H1 (cell line): ENCODE data around the gene CACNA1C. TPM values are rescaled to one million over a fixed set of nuclear protein-coding genes. Genes with fewer than 3 reads are reported as not detected.

Experiments
- CTCF ChIA-PET: fragments of 300-600 bp; sonication (Branson Sonifier 250); formaldehyde crosslinking; loops from one replicate; lab custom pipeline; 2021; ENCODE audit not compliant: partially characterized antibody; lab: Charles Lee
- POLR2A ChIA-PET: fragments of 300-600 bp; sonication (Branson Sonifier 250); formaldehyde crosslinking; loops from one replicate; lab custom pipeline; 2021; ENCODE audit warnings: inconsistent platforms; ENCODE audit not compliant: partially characterized antibody; lab: Charles Lee
- DNase-seq, 2 experiments: peaks; one replicate each; pipeline versions ENCODE4 v3.0.0 to v3.0.0-alpha.2; 2010 to 2022; ENCODE audit warnings: low spot score in 2 of 2, low read depth in 1 of 2, mixed read lengths in 1 of 2
- FAIRE-seq: peaks from 2 replicates; lab custom pipeline; 2011; peaks lifted over from hg19 to GRCh38; lab: Jason Lieb, UNC
- H2AFZ ChIP-seq: 2 replicates; pipeline ENCODE4 v1.8.1; 2012; ENCODE audit warnings: low read length, inconsistent platforms
- H2AK5ac ChIP-seq: 2 replicates; pipeline ENCODE4 v1.6.1; 2013; ENCODE audit warnings: low read depth, low read length
- H2BK120ac ChIP-seq: replicated peaks from 2 replicates; pipeline ENCODE3; 2013; ENCODE audit warnings: low read depth, low read length, inconsistent platforms
- H2BK12ac ChIP-seq: 2 replicates; pipeline ENCODE4 v1.6.1; 2013; ENCODE audit warnings: low read depth, low read length
- H2BK15ac ChIP-seq: 2 replicates; pipeline ENCODE4 v1.6.1; 2013; ENCODE audit warnings: low read length
- H2BK20ac ChIP-seq: 2 replicates; pipeline ENCODE4 v1.6.1; 2013; ENCODE audit warnings: low read length
- H2BK5ac ChIP-seq: 2 replicates; pipeline ENCODE4 v1.6.1; 2013; ENCODE audit warnings: low read depth, low read length
- H3K14ac ChIP-seq: 2 replicates; pipeline ENCODE4 v1.6.1; 2013; ENCODE audit warnings: inconsistent platforms; ENCODE audit not compliant: insufficient read length
- H3K18ac ChIP-seq: 2 replicates; pipeline ENCODE4 v1.6.1; 2013; ENCODE audit warnings: low read length; ENCODE audit errors: extremely low read depth
- H3K23ac ChIP-seq: 2 replicates; pipeline ENCODE4 v1.6.1; 2013; ENCODE audit warnings: inconsistent platforms; ENCODE audit not compliant: insufficient read length
- H3K23me2 ChIP-seq: 2 replicates; pipeline ENCODE4 v1.6.1; 2013; ENCODE audit warnings: low read depth, low read length
- H3K27ac ChIP-seq: 2 replicates; pipeline ENCODE4 v1.6.1; 2011; ENCODE audit warnings: low read depth, low read length, inconsistent platforms
- H3K27me3 ChIP-seq, 4 experiments: replicated peaks in 1 of 4; 1 replicate in 1 of 4; 2 replicates in 3 of 4; pipeline versions ENCODE4 v1.6.1 to v1.8.1; 2011 to 2013; ENCODE audit warnings: low read length in 3 of 4, mild to moderate bottlenecking in 3 of 4, inconsistent platforms in 2 of 4, mixed read lengths in 2 of 4, moderate library complexity in 1 of 4; ENCODE audit not compliant: control insufficient read depth in 3 of 4, insufficient read depth in 3 of 4; ENCODE audit errors: extremely low read depth in 1 of 4
- H3K36me3 ChIP-seq, 4 experiments: 2 replicates each; pipeline versions ENCODE4 v1.6.1 to v1.8.1; 2011 to 2013; ENCODE audit warnings: mild to moderate bottlenecking in 4 of 4, low read length in 3 of 4, moderate library complexity in 2 of 4, control low read depth in 1 of 4, inconsistent platforms in 1 of 4; ENCODE audit not compliant: insufficient read depth in 4 of 4, control insufficient read depth in 2 of 4
- H3K4ac ChIP-seq: replicated peaks from 2 replicates; pipeline ENCODE3; 2013; ENCODE audit warnings: low read length, low read depth, mixed read lengths, inconsistent platforms; ENCODE audit not compliant: insufficient read length
- H3K4me1 ChIP-seq, 4 experiments: replicated peaks in 1 of 4; 1 replicate in 1 of 4; 2 replicates in 3 of 4; pipeline versions ENCODE4 v1.6.1 to v1.8.1; 2011 to 2013; ENCODE audit warnings: low read length in 3 of 4, inconsistent platforms in 2 of 4, mixed read lengths in 1 of 4; ENCODE audit not compliant: insufficient read depth in 4 of 4, control insufficient read depth in 3 of 4
- H3K4me2 ChIP-seq, 2 experiments: 2 replicates each; pipeline versions ENCODE4 v1.6.1 to v1.8.1; 2011 to 2013; ENCODE audit warnings: low read depth in 2 of 2, low read length in 2 of 2, control low read depth in 1 of 2, inconsistent platforms in 1 of 2, mild to moderate bottlenecking in 1 of 2; ENCODE audit not compliant: insufficient read depth in 1 of 2
- H3K4me3 ChIP-seq, 4 experiments: fragments of 200-600, 300-600 bp in 1 of 4; sonication (generic), shearing (Covaris generic), sonication (Bioruptor Twin) in 1 of 4; 2 replicates each; pipeline versions ENCODE4 v1.5.1 to v1.8.1; 2011 to 2016; ENCODE audit warnings: low read length in 4 of 4, low read depth in 3 of 4, control low read depth in 2 of 4, inconsistent platforms in 2 of 4, mild to moderate bottlenecking in 2 of 4, mixed read lengths in 1 of 4, moderate library complexity in 1 of 4; ENCODE audit not compliant: insufficient read depth in 2 of 4; ENCODE audit errors: extremely low read depth in 1 of 4
- H3K56ac ChIP-seq: replicated peaks from 2 replicates; pipeline ENCODE3; 2013; ENCODE audit warnings: low read depth, mild to moderate bottlenecking, mixed read lengths, low read length, inconsistent platforms; ENCODE audit not compliant: insufficient read length
- H3K79me1 ChIP-seq: 2 replicates; pipeline ENCODE4 v1.6.1; 2013; ENCODE audit warnings: low read depth, low read length, control low read depth
- H3K79me2 ChIP-seq, 2 experiments: 2 replicates each; pipeline versions ENCODE4 v1.6.1 to v1.8.1; 2012 to 2013; ENCODE audit warnings: low read length in 2 of 2, mild to moderate bottlenecking in 2 of 2, inconsistent platforms in 1 of 2; ENCODE audit not compliant: insufficient read depth in 2 of 2, control insufficient read depth in 1 of 2
- H3K9ac ChIP-seq, 4 experiments: replicated peaks in 1 of 4; 1 replicate in 1 of 4; 2 replicates in 3 of 4; pipeline versions ENCODE4 v1.6.1 to v1.8.1; 2011 to 2013; ENCODE audit warnings: low read depth in 3 of 4, low read length in 3 of 4, control low read depth in 2 of 4, mild to moderate bottlenecking in 2 of 4, moderate library complexity in 2 of 4, inconsistent platforms in 1 of 4; ENCODE audit errors: extremely low read depth in 1 of 4
- H3K9me3 ChIP-seq, 2 experiments: 2 replicates each; pipeline versions ENCODE4 v1.6.1 to v1.8.1; 2012 to 2013; ENCODE audit warnings: mild to moderate bottlenecking in 2 of 2, moderate library complexity in 2 of 2, control low read depth in 1 of 2, inconsistent platforms in 1 of 2, low read depth in 1 of 2, low read length in 1 of 2, mixed read lengths in 1 of 2; ENCODE audit not compliant: insufficient read depth in 2 of 2
- H4K20me1 ChIP-seq, 2 experiments: replicated peaks in 1 of 2; 2 replicates each; pipeline versions ENCODE3 to v1.8.1; 2011 to 2013; ENCODE audit warnings: inconsistent platforms in 2 of 2, low read length in 2 of 2, mild to moderate bottlenecking in 1 of 2; ENCODE audit not compliant: insufficient read depth in 2 of 2, control insufficient read depth in 1 of 2
- H4K5ac ChIP-seq: 2 replicates; pipeline ENCODE4 v1.6.1; 2013; ENCODE audit warnings: low read length, low read depth, mixed read lengths, inconsistent platforms; ENCODE audit not compliant: insufficient read length
- H4K8ac ChIP-seq: 2 replicates; pipeline ENCODE4 v1.8.0; 2013; ENCODE audit warnings: mild to moderate bottlenecking, moderate library complexity, low read length, inconsistent platforms; ENCODE audit not compliant: insufficient read depth; ENCODE audit errors: extremely low read depth
- H4K91ac ChIP-seq: replicated peaks from 2 replicates; pipeline ENCODE3; 2013; ENCODE audit warnings: low read length, mixed read lengths, inconsistent platforms; ENCODE audit not compliant: insufficient read length
- WGBS, 2 experiments: shearing (Covaris generic) in 1 of 2; methylation state at CpG; one replicate each; pipeline versions ENCODE4 v1.1.6 to v1.1.7; 2013 to 2015; ENCODE audit warnings: low lambda C conversion rate in 2 of 2, mixed read lengths in 2 of 2, inconsistent platforms in 1 of 2, low coverage in 1 of 2, missing lambda C conversion rate in 1 of 2; ENCODE audit not compliant: insufficient replicate concordance in 2 of 2, insufficient coverage in 1 of 2, insufficient read length in 1 of 2; ENCODE audit errors: extremely low coverage in 1 of 2, missing lambda C conversion rate in 1 of 2; 5-methylcytosine and 5-hydroxymethylcytosine counted together
- polyA plus RNA-seq, 7 experiments: library from polyadenylated mRNA; depleted of rRNA in 3 of 7; stranded (reverse) in 5 of 7; unstranded in 2 of 7; fragments of >200 nt in 5 of 7; fragments of 200-250 nt in 2 of 7; gene quantifications; 1 replicate in 5 of 7; 2 replicates in 1 of 7; 4 replicates in 1 of 7; pipeline versions ENCODE4 v1.2.1 to v1.2.3, GENCODE V29; 2011 to 2013; ENCODE audit warnings: missing spikeins in 2 of 7, mixed read lengths in 2 of 7
- total RNA-seq: library from RNA; stranded (reverse); fragmentation: NEBNext Ultra II Directional; extraction: Animal tissue kit (Norgen Biotek cat#: 25700); gene quantifications from 2 replicates; pipeline ENCODE4 v1.2.1, GENCODE V29; 2021

Gene CACNA1C
- total and polyA plus RNA-seq, 2 of the 8 experiments (the other 6 are each of a cell fraction or from before 2014, with no cell fraction given): 1.3 TPM

GRCh38 chr12:2722806-2723205 lies 670.0 kb downstream of the CACNA1C start:
- H2BK5ac ChIP-seq: no peak overlapping the region
- no peak overlapping the region for H2BK20ac ChIP-seq
- H4K20me1 ChIP-seq: no peaks in the 10 kb centered on the region
- no peak overlapping the region for H3K14ac ChIP-seq
- FAIRE-seq (no peak), DNase-seq (no peak)
- H3K27ac ChIP-seq: no peak overlapping the region
- 93% methylated on average over 1 of the region's 1 CpG; no CpG with 5 or more reads in 1 of the 2 experiments for WGBS, 2 experiments
- H2AK5ac ChIP-seq: no peak overlapping the region
- ChIA-PET POLR2A (interaction anchor here (1.6 kb wide), 1 partner anchor 71 kb away, joined by 3 read pairs; no protein-coding TSS in a partner anchor), CTCF (interaction anchor here (0.7 to 2.7 kb wide), 4 partner anchors 10 to 21 kb away, joined by 3 to 8 read pairs (median 4); no protein-coding TSS in a partner anchor)
- H3K4me2 ChIP-seq: no peak overlapping the region
- H3K79me1 ChIP-seq: no peaks in the 10 kb centered on the region
- no peak overlapping the region for H3K23ac ChIP-seq
- no peak overlapping the region for H2BK120ac ChIP-seq
- peaks cover 15% of the 10 kb centered on the region; the same call in 1 of the 2 replicates for H3K23me2 ChIP-seq
- peaks cover 0 to 2% (median 0%) of the 10 kb centered on the region in 4 experiments; a peak in 2 of 7 replicates for H3K27me3 ChIP-seq
- H3K56ac ChIP-seq: no peak overlapping the region
- no peak overlapping the region for H2AFZ ChIP-seq
- H3K36me3 ChIP-seq: no peaks in the 10 kb centered on the region
- H2BK12ac ChIP-seq: no peak overlapping the region
- H4K8ac ChIP-seq: no peak overlapping the region
- no peak overlapping the region for H3K9ac ChIP-seq
- no peak overlapping the region for H3K4me3 ChIP-seq
- no peaks in the 10 kb centered on the region; a peak in 1 of 4 replicates for H3K79me2 ChIP-seq
- no peaks in the 10 kb centered on the region for H3K9me3 ChIP-seq
- H4K91ac ChIP-seq: no peak overlapping the region
- no peaks in the 10 kb centered on the region for H3K4me1 ChIP-seq
- no peak overlapping the region for H3K4ac ChIP-seq
- no peak overlapping the region for H3K18ac ChIP-seq
- no peak overlapping the region for H2BK15ac ChIP-seq
- H4K5ac ChIP-seq: no peak overlapping the region
